HFFc6 (cell line): ENCODE measurements around the gene TRIM9. TPM values are rescaled to one million over a fixed set of nuclear protein-coding genes. Genes with fewer than 3 reads are reported as not detected.

Experiments
- DNase-seq: peaks from one replicate; pipeline ENCODE4 v3.0.0-alpha.2; 2018
- H3K27ac Mint-ChIP-seq: 2 replicates; pipeline ENCODE4 v1.8.0; 2020; ENCODE audit warnings: mild to moderate bottlenecking, mixed read lengths
- H3K27me3 Mint-ChIP-seq: 2 replicates; pipeline ENCODE4 v1.8.0; 2021; ENCODE audit warnings: mild to moderate bottlenecking, moderate library complexity, mixed read lengths; ENCODE audit not compliant: insufficient read depth
- H3K36me3 Mint-ChIP-seq: 2 replicates; pipeline ENCODE4 v1.8.0; 2021; ENCODE audit warnings: low read depth, mixed read lengths
- H3K4me1 Mint-ChIP-seq: 2 replicates; pipeline ENCODE4 v1.8.0; 2020; ENCODE audit warnings: low read depth, mixed read lengths
- H3K4me3 Mint-ChIP-seq: 2 replicates; pipeline ENCODE4 v1.8.0; 2020; ENCODE audit warnings: mild to moderate bottlenecking, moderate library complexity, mixed read lengths
- H3K9me3 Mint-ChIP-seq: 2 replicates; pipeline ENCODE4 v1.8.0; 2020; ENCODE audit warnings: mild to moderate bottlenecking, mixed read lengths
- CTCF ChIP-seq: fragments of 200-600 bp; sonication (generic); IDR thresholded peaks from 2 replicates; pipeline ENCODE4 v1.5.0; 2021; ENCODE audit warnings: antibody characterized with exemption, mild to moderate bottlenecking
- total RNA-seq, 6 experiments: library from RNA; stranded (reverse); fragmentation: NEBNext Ultra II Directional; extraction: Animal tissue kit (Norgen Biotek cat#: 25700); gene quantifications; 2 replicates in 1 of 6; 3 replicates in 5 of 6; pipeline ENCODE4 v1.2.3, GENCODE V29; 2021

Gene TRIM9
- total RNA-seq, 6 experiments from 2014 or later: 0.05 TPM; not detected in 5

- H3K4me1 Mint-ChIP-seq: peaks cover 6% of the 10 kb centered on the region; the same call in 1 of the 2 replicates
- DNase-seq: no peak
Measured at GRCh38 chr14:51097287-51097686, 2.4 kb upstream of the TRIM9 start.

GRCh38 chr14:51096870-51097269 lies 2.0 kb upstream of the TRIM9 start:
- no peak for TF ChIP-seq CTCF
- Mint-ChIP-seq H3K4me3 (no peak overlapping the region), H3K9me3 (no peaks in the 10 kb centered on the region), H3K27me3 (peaks cover 29% of the 10 kb centered on the region), H3K36me3 (no peaks in the 10 kb centered on the region), H3K4me1 (peaks cover 6% of the 10 kb centered on the region; the same call in 1 of the 2 replicates), H3K27ac (no peak overlapping the region)
- no peak for DNase-seq

More at GRCh38 chr14:51097287-51097686, 2.4 kb upstream of the TRIM9 start:
- H3K27ac Mint-ChIP-seq: no peak overlapping the region
- H3K36me3 Mint-ChIP-seq: no peaks in the 10 kb centered on the region
- peaks cover 29% of the 10 kb centered on the region for H3K27me3 Mint-ChIP-seq
- no peaks in the 10 kb centered on the region for H3K9me3 Mint-ChIP-seq
- H3K4me3 Mint-ChIP-seq: no peak overlapping the region
- no peak for TF ChIP-seq CTCF

- peaks cover 6% of the 10 kb centered on the region; the same call in 1 of the 2 replicates for H3K4me1 Mint-ChIP-seq
- H3K36me3 Mint-ChIP-seq: no peaks in the 10 kb centered on the region
- H3K4me3 Mint-ChIP-seq: peak overlapping the region; percentile 85
- no peak overlapping the region for H3K27ac Mint-ChIP-seq
- peaks cover 29% of the 10 kb centered on the region for H3K27me3 Mint-ChIP-seq
- TF ChIP-seq CTCF: no peak
- peak; percentile 3 for DNase-seq
- no peaks in the 10 kb centered on the region for H3K9me3 Mint-ChIP-seq
Measured at GRCh38 chr14:51095854-51096823, 1.2 kb upstream of the TRIM9 start.

GRCh38 chr14:51094282-51094821 lies 553 bp downstream of the TRIM9 start:
- Mint-ChIP-seq H3K4me1 (peaks cover 6% of the 10 kb centered on the region; the same call in 1 of the 2 replicates), H3K9me3 (no peaks in the 10 kb centered on the region), H3K4me3 (peak overlapping the region; percentile 85; the same call in 1 of the 2 replicates), H3K27ac (no peak overlapping the region), H3K36me3 (no peaks in the 10 kb centered on the region), H3K27me3 (peaks cover 26% of the 10 kb centered on the region)
- no peak for TF ChIP-seq CTCF
- no peak for DNase-seq

- Mint-ChIP-seq H3K36me3 (no peaks in the 10 kb centered on the region), H3K27me3 (peaks cover 24% of the 10 kb centered on the region), H3K27ac (no peak overlapping the region), H3K4me1 (peaks cover 6% of the 10 kb centered on the region; the same call in 1 of the 2 replicates), H3K4me3 (no peak overlapping the region), H3K9me3 (no peaks in the 10 kb centered on the region)
- no peak for DNase-seq
- peak; percentile 18; the same call in 1 of the 2 replicates for TF ChIP-seq CTCF
Measured at GRCh38 chr14:51093371-51094281, 1.3 kb downstream of the TRIM9 start.
